ENCODE measurements around the gene DPAGT1. TPM values are rescaled to one million over a fixed set of nuclear protein-coding genes. Genes with fewer than 3 reads are reported as not detected.
A peak's percentile ranks its signal among the peaks of the same experiment; 100 is the strongest.

Gene DPAGT1
- total and polyA plus RNA-seq, 4 donors, result 19.0 to 50.9 (median 33.0) TPM

- DNase-seq (peak; percentile 97 to 99 (median 99)), ATAC-seq (ENCODE audit: insufficient read depth, low FRiP score) (peak; percentile 94)
- Histone ChIP-seq H3K9ac (ENCODE audit: insufficient read depth in 1 of 2, low read length in 2 of 2) (peak within 1 kb of the TSS in 1 of 2 donors; percentile 85), H3K9me3 (ENCODE audit: control insufficient read depth in 4 of 4, insufficient read depth in 3 of 4, low read length in 3 of 4) (no peaks in the 10 kb centered on the region), H3K36me3 (ENCODE audit: control insufficient read depth in 4 of 4, insufficient read depth in 4 of 4, low read length in 4 of 4) (peaks cover 4 to 23% (median 9%) of the 10 kb centered on the region in 4 donors), H3K27ac (ENCODE audit: low read depth in 1 of 2, low read length in 1 of 2) (peak within 1 kb of the TSS; percentile 89 to 98), H3K4me1 (ENCODE audit: control insufficient read depth in 5 of 5, insufficient read depth in 5 of 5, low read length in 5 of 5) (peaks cover 5 to 13% (median 7%) of the 10 kb centered on the region in 5 donors), H3K27me3 (ENCODE audit: control insufficient read depth in 3 of 3, insufficient read depth in 3 of 3, low read length in 2 of 3) (no peaks in the 10 kb centered on the region), H3K4me3 (peak within 1 kb of the TSS; percentile 79)
- WGBS, 2 donors, result 1% methylated on average over 37 to 45 of the region's 45 CpGs
- TF ChIP-seq CTCF (IDR thresholded peaks at IDR 0.05; ENCODE audit: control extremely low read depth, extremely low read depth), result no peak
These were observed 16.8 kb downstream of the DPAGT1 start, which contains the start of gene HMBS for GRCh38 chr11:119084663-119085436. Gene HMBS (plus strand): TSS chr11:119084881. CDS start chr11:119085034, 153 bp downstream.

GRCh38 chr11:119081682-119082260, 19.9 kb downstream of the DPAGT1 start:
- no peak for TF ChIP-seq CTCF (IDR thresholded peaks at IDR 0.05; ENCODE audit: control extremely low read depth, extremely low read depth)
- Histone ChIP-seq H3K9ac (ENCODE audit: insufficient read depth in 1 of 2, low read length in 2 of 2) (no peak overlapping the region), H3K4me3 (no peak overlapping the region), H3K36me3 (ENCODE audit: control insufficient read depth in 4 of 4, insufficient read depth in 4 of 4, low read length in 4 of 4) (peaks cover 15 to 50% (median 26%) of the 10 kb centered on the region in 4 donors), H3K4me1 (ENCODE audit: control insufficient read depth in 5 of 5, insufficient read depth in 5 of 5, low read length in 5 of 5) (peaks cover 5 to 13% (median 6%) of the 10 kb centered on the region in 5 donors), H3K27ac (ENCODE audit: low read depth in 1 of 2, low read length in 1 of 2) (no peak overlapping the region), H3K27me3 (ENCODE audit: control insufficient read depth in 3 of 3, insufficient read depth in 3 of 3, low read length in 2 of 3) (no peaks in the 10 kb centered on the region), H3K9me3 (ENCODE audit: control insufficient read depth in 4 of 4, insufficient read depth in 3 of 4, low read length in 3 of 4) (no peaks in the 10 kb centered on the region)
- ATAC-seq (ENCODE audit: insufficient read depth, low FRiP score), result no peak
- 63 to 65% methylated on average over 7 of the region's 7 CpGs for WGBS, 2 donors
- DNase-seq, result no peak

GRCh38 chr11:119078675-119079420, 22.8 kb downstream of the DPAGT1 start:
- H3K4me1 ChIP-seq (ENCODE audit: control insufficient read depth in 5 of 5, insufficient read depth in 5 of 5, low read length in 5 of 5), result no peaks in the 10 kb centered on the region
- H3K9ac ChIP-seq (ENCODE audit: insufficient read depth in 1 of 2, low read length in 2 of 2), result no peak overlapping the region
- H3K27me3 ChIP-seq (ENCODE audit: control insufficient read depth in 3 of 3, insufficient read depth in 3 of 3, low read length in 2 of 3), result no peaks in the 10 kb centered on the region
- ATAC-seq (ENCODE audit: insufficient read depth, low FRiP score) (no peak), DNase-seq (no peak)
- no peak overlapping the region for H3K4me3 ChIP-seq
- peaks cover 22 to 55% (median 28%) of the 10 kb centered on the region in 4 donors for H3K36me3 ChIP-seq (ENCODE audit: control insufficient read depth in 4 of 4, insufficient read depth in 4 of 4, low read length in 4 of 4)
- TF ChIP-seq CTCF (IDR thresholded peaks at IDR 0.05; ENCODE audit: control extremely low read depth, extremely low read depth), result no peak
- no peaks in the 10 kb centered on the region for H3K9me3 ChIP-seq (ENCODE audit: control insufficient read depth in 4 of 4, insufficient read depth in 3 of 4, low read length in 3 of 4)
- 93 to 94% methylated on average over 19 of the region's 19 CpGs for WGBS, 2 donors
- H3K27ac ChIP-seq (ENCODE audit: low read depth in 1 of 2, low read length in 1 of 2), result no peak overlapping the region

Measured in lung (tissue), 12 donors.